GM10248 (cell line): ENCODE data around the gene PPP2R2C.

Source experiments
- CTCF ChIA-PET: fragments of 300-600 bp; sonication (Branson Sonifier 250); formaldehyde crosslinking; extraction: SDS; loops from one replicate; lab custom pipeline; 2021; ENCODE audit warnings: antibody characterized with exemption; lab: Yijun Ruan, JAX
- POLR2A ChIA-PET: fragments of 350-650 bp; sonication (Branson Sonifier 250); formaldehyde crosslinking; extraction: SDS; loops from one replicate; lab custom pipeline; 2020; ENCODE audit warnings: antibody characterized with exemption; lab: Yijun Ruan, JAX
- DNase-seq: peaks from one replicate; pipeline ENCODE4 v3.0.0; 2012; ENCODE audit errors: extremely low spot score
- CTCF ChIP-seq: IDR thresholded peaks from 2 replicates; pipeline ENCODE4 v1.5.1; 2012; ENCODE audit warnings: mild to moderate bottlenecking, low read depth; ENCODE audit errors: extremely low read depth, missing control alignments, control extremely low read depth

The PPP2R2C gene

GRCh38 chr4:6270636-6271121 is 201.7 kb downstream of the PPP2R2C start:
- ChIA-PET POLR2A (no interaction called here), CTCF (interaction anchor here (0.8 to 5.9 kb wide), 5 partner anchors 12 to 61 kb away, joined by 3 to 37 read pairs (median 4); no protein-coding TSS in a partner anchor)
- TF ChIP-seq CTCF = no peak
- DNase-seq = no peak
